SH-SY5Y (cell line): ENCODE data around the gene TMEM132C.

Source experiments
- GATA2 ChIP-seq: IDR thresholded peaks from 2 replicates; pipeline ENCODE4 v1.6.1; 2011; ENCODE audit warnings: mild to moderate bottlenecking, low read depth, low read length
- GATA3 ChIP-seq: IDR thresholded peaks from 2 replicates; pipeline ENCODE4 v1.6.1; 2011; ENCODE audit warnings: low read depth, mild to moderate bottlenecking, low read length, moderate library complexity

DNA sequence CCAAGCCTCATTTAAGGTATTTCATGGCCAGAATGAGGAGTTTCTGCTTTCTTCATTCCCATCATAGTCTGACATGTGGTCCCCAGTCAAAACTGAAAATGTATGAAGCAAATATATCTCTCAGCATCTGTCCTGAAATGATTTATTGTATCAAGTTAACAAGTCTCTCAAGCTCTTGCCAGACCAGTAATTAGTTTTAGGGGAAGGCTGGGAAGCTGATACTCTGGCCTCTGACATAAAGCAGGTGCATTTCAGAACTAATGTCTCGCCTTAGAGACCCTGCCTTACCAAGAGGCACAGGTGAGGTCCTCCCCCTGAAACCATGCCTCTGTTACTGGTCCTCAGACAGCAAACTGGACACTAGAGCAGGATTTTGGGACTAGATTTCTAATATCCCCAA lies 290.3 kb downstream of the TMEM132C start:
- TF ChIP-seq GATA3 (no peak), GATA2 (no peak)
